GM12891 (cell line): ENCODE results near the gene LSG1.

ENCODE experiments used
- PAX5 ChIP-seq: IDR thresholded peaks from 2 replicates; pipeline ENCODE4 v1.6.1; 2011; ENCODE audit warnings: low read length, moderate library complexity, mild to moderate bottlenecking; ENCODE audit not compliant: insufficient read depth, severe bottlenecking
- POLR2A ChIP-seq: IDR thresholded peaks from 2 replicates; pipeline ENCODE4 v1.6.1; 2011; ENCODE audit warnings: low read depth, low read length, control low read depth
- POLR2AphosphoS5 ChIP-seq: IDR thresholded peaks from 2 replicates; pipeline ENCODE4 v1.6.1; 2011; ENCODE audit warnings: low read depth, low read length, control low read depth
- POU2F2 ChIP-seq: IDR thresholded peaks from 2 replicates; pipeline ENCODE4 v1.6.1; 2011; ENCODE audit warnings: low read depth, mild to moderate bottlenecking, control low read depth, low read length, moderate library complexity
- SPI1 ChIP-seq: IDR thresholded peaks from 2 replicates; pipeline ENCODE4 v1.6.1; 2011; ENCODE audit warnings: low read depth, low read length, control low read depth
- TAF1 ChIP-seq: IDR thresholded peaks from 2 replicates; pipeline ENCODE4 v1.6.1; 2011; ENCODE audit warnings: low read depth, low read length, control low read depth

DNA sequence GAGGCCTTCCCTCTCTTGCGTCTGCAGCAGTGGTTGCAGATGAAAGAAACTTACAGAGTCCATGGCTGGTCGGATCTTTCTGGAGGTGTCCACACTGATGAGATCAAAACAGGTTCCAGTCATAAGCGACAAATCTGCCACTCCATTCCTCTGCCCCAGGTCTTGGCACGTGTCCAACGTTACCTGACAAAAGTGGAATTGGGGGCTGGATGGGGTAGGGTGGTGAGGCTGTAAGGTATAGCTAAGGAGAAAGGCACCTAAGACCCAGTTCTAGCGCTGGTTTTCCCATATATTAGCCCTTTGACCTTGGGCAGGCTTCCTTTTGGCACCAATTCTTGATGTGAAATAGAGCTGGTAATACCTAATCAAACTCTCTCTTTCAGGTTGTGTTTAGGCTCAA, 24.7 kb upstream of the LSG1 start:
- TF ChIP-seq POLR2A (no peak), TAF1 (no peak), SPI1 (no peak), POLR2AphosphoS5 (no peak), PAX5 (no peak), POU2F2 (no peak)
